NCI-H2029 treated with DMSO at 0.1 percent for 48 hours (cell line): Measurements from ENCODE around the gene TAF8.

ENCODE experiments used
- DNase-seq: peaks from one replicate; lab custom pipeline; 2025; lab: John Stamatoyannopoulos, UW

Gene TAF8

GRCh38 chr6:42051268-42051653 is 937 bp downstream of the TAF8 start:
- no peak for DNase-seq

- DNase-seq, result no peak
Observed at GRCh38 chr6:42053601-42054000, 3.3 kb downstream of the TAF8 start.

GRCh38 chr6:42059743-42060142 is 9.4 kb downstream of the TAF8 start:
- DNase-seq, result no peak

- no peak for DNase-seq
Observed at GRCh38 chr6:42066156-42066675, 15.9 kb downstream of the TAF8 start.

- DNase-seq, result no peak
Observed at GRCh38 chr6:42068173-42068572, 17.8 kb downstream of the TAF8 start.

- no peak for DNase-seq
Observed at GRCh38 chr6:42068872-42069522, 18.7 kb downstream of the TAF8 start.

GRCh38 chr6:42071881-42072583 is 21.7 kb downstream of the TAF8 start:
- DNase-seq, result no peak

- DNase-seq, result no peak
Observed at GRCh38 chr6:42073287-42073686, 23.0 kb downstream of the TAF8 start.

GRCh38 chr6:42075159-42075838 is 25.0 kb downstream of the TAF8 start:
- peak; percentile 61 for DNase-seq

GRCh38 chr6:42078386-42078785 is 28.1 kb downstream of the TAF8 start:
- no peak for DNase-seq

GRCh38 chr6:42079941-42080464 is 29.7 kb downstream of the TAF8 start:
- no peak for DNase-seq

- DNase-seq, result no peak
Observed at GRCh38 chr6:42083530-42083929, 33.2 kb downstream of the TAF8 start.

- DNase-seq, result no peak
Observed at GRCh38 chr6:42084889-42085288, 34.6 kb downstream of the TAF8 start.

- DNase-seq, result no peak
Observed at GRCh38 chr6:42086046-42087035, 36.0 kb downstream of the TAF8 start.

- DNase-seq, result no peak
Observed at GRCh38 chr6:42088101-42088591, 37.8 kb downstream of the TAF8 start.

GRCh38 chr6:42090819-42091717 is 40.7 kb downstream of the TAF8 start:
- no peak for DNase-seq

- no peak for DNase-seq
Observed at GRCh38 chr6:42091718-42092023, 41.3 kb downstream of the TAF8 start.

GRCh38 chr6:42093582-42094329 is 43.4 kb downstream of the TAF8 start:
- DNase-seq, result no peak

- no peak for DNase-seq
Observed at GRCh38 chr6:42095094-42095493, 44.8 kb downstream of the TAF8 start.
